HCEC 1CT (cell line): Measurements from ENCODE around the gene DRICH1.
"Not testable (repeated sequence)": the region's sequence is repeated elsewhere in the genome, so short reads cannot be mapped to it uniquely, and the experiment has no call there.

Experiments
- DNase-seq: peaks from one replicate; pipeline ENCODE4 v3.0.0-alpha.2; 2017

Gene DRICH1

DNA sequence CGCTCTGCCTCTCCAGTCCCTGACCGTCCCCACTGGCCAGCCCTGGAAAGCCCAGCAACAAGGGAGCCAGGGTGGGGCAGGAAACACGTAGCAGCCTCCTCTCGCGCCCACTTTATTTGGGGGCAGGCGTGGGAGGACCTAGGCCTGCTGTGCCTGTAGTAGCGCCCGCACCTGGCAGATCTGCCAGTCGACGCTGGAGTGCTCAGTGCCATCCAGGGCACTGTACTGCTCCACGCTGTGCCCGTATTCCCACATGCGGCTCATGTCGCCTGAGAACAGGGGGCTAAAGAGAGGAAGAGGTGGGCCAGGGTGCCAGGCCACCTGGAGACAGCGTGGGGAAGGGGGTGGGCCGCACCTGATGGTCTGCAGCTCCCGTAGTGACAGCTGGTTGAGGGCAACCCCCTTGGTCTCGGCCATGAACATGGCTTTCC lies 17.0 kb upstream of the DRICH1 start:
- DNase-seq, result no peak

DNA sequence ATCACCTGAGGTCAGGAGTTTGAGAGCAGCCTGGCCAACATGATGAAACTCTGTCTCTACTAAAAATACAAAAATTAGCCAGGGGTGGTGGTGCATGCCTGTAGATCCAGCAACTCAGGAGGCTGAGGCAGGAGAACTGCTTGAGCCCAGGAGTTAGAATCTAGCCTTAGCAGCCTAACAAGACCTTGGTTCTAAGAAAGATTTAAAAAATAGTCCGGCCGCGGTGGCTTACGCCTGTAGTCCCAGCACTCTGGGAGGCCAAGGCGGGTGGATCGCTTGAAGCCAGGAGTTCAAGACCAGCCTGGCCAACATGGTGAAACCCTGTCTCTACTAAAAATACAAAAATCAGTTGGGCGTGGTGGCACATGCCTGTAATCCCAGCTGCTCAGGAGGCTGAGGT lies 14.4 kb upstream of the DRICH1 start:
- not testable (repeated sequence) for DNase-seq

DNA sequence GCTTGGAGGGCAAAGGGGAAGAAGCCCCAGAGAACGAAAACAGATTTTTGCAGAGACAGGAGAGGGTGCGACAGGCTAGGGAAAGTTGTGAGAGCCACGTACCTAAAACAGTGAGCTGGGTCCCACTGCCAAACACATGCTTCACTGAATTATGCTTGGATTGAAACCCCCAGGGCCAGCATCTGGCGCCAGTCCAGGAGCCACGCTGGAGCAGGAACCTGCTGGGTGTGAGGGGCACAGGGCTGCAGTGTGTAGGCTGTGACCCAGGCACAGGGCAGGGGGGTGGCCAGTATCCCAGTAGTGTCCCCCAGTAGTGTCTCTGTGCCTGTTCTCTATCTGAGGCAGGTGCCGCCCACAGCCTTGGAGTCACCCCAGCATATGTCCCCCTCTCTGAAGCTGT lies 8.1 kb upstream of the DRICH1 start:
- not testable (repeated sequence) for DNase-seq

DNA sequence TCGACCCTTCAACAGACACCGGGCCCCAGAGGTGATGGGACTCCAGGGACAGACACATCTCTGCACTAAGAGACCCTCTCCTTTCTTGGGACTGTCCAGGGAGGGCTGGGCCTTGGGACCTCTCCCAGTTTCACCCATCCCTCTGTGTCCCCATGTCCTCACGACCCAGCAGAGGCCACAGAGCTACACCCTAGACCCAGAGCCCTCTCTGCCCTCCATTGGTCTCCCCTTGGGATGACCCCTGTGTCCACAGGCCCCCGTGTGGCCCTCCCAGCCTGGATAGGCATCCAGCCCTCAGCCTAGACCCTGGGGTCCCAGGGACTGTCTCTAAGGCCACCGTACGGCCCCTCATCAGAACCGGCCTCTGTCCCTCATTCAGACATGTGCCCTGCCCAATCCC lies 7.5 kb upstream of the DRICH1 start:
- DNase-seq, result no peak

DNA sequence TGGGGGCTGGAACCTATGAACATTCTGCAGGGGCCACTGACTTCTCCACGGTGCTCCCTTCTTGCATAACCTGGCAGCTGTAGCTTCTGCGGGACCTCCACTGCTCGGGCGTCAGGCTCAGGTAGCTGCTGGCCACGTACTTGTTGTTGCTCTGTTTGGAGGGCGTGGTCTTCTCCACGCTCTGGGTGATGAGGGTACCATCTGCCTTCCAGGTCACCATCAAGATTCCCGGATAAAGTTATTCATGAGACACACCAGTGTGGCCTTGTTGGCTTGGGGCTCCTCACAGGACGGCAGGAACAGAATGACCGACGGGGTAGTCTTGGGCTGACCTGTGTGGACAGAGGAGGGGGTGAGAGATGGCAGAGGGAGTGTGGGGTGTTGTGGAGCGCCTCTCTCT lies 6.5 kb upstream of the DRICH1 start:
- DNase-seq, result no peak

DNA sequence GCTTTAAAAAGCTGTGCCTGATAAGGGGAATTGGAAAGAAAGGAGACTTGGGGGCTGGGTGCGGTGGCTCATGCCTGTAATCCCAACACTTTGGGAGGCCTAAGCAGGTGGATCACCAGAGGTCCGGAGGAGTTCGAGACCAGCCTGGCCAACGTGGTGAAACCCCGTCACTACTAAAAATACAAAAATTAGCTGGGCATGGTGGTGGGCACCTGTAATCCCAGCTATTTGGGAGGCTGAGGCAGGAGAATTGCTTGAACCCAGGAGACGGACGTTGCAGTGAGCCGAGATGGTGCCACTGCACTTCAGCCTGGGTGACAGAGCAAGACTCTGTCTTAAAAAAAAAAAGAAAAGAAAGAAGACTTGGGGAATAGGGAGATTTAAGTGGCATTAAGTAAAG lies 3.2 kb upstream of the DRICH1 start:
- not testable (repeated sequence) for DNase-seq

DNA sequence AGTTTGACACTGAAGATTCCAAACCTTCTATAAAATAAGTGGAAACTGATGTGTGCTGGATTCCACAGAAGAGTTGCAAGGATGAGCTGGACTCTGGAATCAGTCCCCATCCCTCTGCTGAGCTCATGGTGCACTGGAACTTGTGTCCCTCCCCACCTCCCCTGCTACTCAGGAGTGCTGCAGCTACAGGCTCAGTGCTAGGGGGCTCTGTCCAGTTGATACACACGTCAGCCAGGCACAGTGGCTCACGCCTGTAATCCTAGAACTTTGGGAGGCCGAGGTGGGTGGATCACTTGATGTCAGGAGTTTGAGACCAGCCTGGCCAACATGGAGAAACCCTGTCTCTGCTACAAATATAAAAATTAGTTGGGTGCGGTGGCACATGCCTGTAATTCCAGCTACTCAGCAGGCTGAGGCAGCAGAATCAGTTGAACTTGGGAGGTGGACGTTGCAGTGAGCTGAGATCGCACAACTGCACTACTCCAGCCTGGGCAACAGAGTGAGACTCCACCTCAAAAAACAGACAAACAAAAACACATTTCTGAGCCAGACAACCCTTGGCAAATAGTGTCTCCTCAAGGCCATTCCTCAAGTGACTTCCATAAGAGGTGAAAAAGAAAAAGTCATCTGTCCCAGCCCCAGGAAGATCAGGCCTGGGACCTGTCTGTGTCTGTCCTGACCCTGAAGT lies 3.9 kb downstream of the DRICH1 start:
- DNase-seq, result not testable (repeated sequence)

DNA sequence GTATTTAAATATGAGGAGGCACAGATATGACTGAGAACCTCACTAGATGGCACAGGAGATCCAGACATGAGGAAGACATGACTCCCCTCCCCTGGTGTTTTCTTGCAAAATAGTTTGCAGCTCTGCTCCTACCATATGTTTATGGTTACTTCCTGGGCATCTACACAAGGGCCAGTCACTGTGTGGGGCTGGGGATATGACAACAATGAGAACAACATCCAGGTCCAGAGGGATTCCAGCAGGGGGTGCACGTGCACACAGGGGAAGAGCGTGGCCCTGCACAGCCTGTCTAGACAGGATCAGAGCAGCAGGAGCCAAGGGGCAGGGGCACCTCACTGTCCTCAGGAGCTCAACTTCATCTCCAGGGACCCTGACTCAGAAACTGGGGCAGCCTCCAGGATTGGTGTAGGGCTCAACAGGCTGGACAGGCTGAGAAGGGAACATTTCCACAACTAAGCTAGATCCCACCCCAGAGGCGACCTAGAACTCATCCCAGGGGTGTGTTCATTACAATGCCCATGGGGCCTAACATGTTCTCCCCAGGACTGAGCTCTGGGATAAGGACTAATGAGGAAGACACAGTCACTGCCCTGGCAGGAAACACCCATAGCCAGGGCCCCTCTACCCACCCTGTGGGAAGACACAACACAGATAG lies 4.6 kb downstream of the DRICH1 start:
- peak; percentile 21 for DNase-seq

DNA sequence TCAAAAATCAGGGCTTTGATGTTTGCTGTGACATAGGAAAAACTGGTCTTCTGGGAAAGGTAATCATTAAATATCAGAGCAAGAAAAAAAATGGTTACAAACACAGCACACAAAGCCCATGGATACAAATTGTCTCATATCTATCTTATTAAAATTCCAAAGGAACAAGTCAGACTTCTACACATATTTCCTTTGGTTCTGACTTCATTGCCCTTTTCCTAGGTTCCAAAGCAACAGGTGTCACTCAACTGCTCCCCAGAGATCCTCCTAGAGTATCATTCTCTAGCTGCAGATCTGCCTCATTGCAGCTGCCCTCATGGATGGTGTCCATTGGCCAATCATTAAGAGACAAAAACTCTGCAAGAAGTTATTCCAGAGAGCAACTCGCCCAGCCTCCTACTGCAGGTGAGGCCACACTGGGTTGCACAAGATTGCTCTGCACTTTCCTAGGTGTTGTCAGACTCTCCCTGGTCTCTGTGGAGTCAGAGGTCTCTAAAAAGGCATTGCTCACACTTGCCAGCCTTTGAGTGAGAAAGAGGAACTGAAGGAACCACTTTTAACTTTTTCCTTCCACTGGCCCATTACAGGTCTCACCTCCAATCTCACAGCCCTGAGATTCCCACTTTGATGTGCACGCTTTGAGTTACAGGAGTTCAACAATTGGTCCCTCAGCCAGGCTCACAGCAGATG lies 5.7 kb downstream of the DRICH1 start:
- no peak for DNase-seq

DNA sequence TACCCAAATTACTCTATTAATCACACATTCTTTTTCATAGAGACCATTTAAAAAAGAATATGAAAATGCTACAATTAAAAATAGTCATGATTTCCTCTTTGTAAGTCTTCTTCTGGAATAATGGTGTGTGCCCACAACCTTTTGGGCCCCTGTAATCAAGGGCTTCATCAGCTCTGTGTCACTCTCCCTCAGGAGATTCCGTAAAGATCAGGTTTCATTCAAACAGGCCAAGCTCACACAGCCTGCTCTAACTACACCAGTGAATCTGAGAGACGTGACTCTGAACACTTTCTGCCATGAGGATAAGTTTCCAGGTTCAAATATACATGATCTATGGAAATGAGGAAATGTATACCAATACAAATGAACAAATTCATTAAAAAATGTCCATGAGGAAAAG lies 9.5 kb downstream of the DRICH1 start:
- no peak for DNase-seq

DNA sequence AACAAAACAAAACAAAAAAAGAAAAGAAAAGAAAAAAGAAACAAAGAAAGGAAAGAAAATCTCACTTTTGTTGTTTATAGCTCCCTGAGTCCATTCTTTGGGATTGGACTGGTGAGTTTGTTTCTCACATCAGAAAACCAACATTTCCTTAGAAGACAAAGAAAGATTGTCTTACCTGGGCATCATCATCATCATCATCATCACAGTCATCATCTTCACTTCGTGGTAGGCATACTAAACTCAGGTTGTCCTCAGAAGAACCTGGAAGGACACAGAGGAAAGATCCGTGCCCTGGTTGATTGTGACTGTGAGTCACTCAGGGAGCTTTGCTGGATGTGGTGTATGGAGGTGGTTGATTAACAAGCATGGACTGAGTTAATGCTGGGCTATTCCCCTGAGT lies 10.2 kb downstream of the DRICH1 start:
- DNase-seq, result not testable (repeated sequence)

DNA sequence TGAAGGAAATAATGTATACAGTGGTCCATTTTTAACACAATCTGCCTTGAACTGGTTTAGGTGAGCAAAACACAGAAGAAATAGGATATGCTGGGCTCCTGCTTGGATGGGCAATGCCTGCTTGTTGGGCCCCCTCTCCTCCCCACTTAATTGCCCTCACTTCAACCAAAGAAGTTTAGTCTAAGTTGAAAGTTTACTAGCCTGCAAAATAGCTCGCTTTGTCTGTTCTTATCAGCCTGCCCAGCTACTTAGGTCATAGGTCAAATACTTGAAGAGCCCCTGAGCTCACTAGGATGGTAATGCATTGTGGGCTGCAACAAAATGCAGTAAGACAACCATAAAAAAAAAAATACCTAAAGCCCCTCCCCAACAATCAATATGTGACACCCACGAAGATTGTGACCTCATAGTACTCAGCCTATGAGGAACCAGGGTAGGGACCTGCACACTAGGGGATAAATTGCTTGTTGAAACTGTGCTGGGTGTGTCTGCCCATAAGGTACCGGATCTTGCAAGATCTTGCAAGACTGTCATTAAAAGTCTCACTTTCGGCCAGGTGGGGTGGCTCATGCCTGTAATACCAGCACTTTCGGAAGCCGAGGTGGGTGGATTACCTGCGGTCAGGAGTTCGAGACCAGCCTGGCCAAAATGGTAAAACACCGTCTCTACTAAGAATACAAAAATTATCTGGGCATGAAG lies 10.9 kb downstream of the DRICH1 start:
- DNase-seq, result no peak

DNA sequence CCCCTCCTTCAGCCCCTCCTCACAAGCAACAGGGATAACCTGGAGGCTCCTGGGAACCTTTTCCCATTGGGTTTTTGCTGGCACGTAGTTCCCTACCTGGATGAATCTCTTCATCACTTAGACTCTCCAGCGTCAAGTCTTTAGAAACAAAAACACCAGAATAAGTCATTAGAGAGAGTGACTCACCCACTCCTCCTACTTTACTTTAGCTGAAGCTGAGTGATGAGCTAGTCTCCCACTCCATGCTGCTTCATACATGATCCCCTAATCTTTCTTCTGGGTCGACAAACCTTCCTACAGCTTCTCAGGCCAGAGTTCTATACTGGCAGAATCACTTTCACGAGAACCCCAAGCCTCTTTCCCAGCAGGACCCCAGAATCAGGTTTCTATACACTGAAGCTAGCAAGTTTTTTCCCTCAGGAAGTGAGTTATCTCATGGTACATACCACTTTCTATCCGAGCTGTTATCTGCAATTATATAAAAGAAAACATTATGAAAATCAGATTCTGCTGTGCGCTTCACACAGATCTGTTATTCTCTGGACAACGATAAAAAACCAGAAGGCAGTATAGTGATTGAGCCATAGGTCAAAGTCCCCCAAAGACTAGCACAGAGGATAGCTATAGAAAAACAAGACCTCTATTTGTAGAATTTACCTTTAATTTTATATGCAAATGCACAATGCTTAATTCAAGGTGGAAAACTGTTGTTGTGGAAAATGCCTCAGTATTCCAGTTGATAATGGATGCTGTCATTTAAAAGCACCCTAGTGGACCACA lies 18.7 kb downstream of the DRICH1 start:
- no peak for DNase-seq

DNA sequence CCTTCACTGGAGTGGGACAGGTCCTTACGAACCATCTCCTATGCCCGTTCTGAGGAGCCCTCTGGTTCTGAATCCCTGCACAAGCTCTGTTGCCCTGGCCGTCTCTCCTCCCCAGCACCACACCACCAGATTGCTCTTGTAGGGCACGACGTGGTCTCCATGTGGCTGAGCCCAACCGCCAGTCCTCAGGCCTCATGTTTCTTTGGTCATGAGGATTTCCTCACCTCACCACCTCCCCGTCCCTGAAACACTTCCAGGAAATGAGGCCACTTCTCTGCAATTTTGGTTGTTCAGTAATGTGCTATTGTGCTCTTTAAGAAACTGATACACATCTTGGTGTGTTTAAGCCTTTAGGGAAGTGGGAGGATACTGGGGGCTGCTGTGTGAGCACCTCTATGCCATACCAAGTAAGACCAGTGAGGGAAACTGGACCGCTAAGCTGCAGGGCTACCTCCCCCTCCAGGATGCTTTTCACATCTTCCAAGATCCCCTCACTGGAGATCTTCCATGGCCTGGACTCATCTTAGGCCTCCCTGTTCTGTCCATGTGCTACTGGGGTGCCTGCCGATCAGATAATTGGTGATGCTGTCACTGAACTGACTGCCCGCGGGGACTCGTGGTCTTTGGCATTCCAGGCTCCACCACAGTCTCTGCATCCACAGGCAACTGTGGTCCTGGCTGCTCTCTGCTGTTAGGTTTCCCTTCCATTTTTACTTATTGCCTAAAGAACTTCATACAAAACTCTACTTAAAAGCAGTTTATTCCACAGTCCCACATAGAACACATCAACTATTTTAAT lies 21.9 kb downstream of the DRICH1 start:
- no peak for DNase-seq

DNA sequence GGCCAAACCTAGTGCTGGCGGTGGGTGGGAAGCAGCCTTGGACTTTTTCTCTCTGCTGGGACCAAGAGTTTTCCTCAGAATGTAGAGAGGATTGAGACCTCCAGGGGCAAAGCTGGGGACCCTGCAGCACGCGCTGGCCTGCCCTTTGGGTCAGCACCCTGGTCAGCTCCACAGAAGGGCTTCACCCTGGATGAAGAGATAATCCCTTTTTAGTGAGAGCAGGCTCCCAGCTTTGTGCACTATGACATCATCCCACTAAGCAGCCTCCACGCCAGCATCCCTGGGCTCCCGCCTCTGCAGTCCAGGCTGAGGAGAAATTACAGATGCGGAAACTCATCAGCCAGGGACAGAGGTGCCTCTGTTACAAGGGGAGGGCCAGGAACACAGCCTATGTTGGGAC lies 23.5 kb downstream of the DRICH1 start:
- DNase-seq, result peak; percentile 6

DNA sequence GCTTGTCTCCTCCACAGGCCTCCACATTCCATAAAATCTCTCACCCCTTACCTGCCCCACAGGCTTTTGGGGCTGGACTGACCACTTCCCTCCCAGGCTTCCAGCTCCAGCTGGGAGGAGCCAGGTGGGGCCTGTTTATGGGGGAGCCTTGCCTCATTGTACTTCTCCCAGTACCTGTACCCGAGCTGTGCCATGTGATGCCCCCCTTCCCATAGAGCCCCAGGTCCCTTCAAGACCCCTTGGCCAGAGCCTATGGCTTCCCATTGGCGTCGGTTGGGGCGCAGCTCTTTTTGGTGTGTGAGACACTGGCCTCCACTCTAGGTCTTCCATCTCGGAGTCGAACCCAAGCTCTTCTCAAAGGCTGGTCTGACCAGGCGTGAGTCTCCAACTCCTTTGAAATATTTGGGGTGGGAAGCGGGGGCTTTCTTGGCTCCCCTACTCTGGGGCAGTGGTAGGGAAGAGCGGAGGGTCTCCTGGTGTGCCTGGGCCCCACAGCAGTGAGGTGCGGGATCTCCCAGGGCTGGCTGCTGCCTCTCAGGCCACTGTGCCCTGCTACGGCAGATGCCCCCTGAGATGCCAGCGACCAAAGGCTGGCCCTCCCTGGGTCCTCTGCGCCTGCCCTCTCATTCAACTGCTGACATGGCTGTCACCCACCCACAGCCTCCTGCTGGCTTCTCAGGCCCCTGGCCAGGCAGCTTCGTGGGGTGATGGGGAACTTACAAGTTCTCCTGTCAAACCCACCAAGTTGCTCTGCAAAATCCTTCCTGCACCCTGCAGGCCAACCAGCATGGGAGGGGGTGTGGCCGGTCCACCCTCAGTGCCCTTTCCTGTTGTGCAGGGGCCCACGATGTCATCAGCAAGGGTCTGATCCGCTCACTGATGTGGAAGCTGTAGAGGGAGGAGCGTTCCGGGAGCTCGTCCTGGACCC lies 25.7 kb downstream of the DRICH1 start:
- DNase-seq, result no peak

DNA sequence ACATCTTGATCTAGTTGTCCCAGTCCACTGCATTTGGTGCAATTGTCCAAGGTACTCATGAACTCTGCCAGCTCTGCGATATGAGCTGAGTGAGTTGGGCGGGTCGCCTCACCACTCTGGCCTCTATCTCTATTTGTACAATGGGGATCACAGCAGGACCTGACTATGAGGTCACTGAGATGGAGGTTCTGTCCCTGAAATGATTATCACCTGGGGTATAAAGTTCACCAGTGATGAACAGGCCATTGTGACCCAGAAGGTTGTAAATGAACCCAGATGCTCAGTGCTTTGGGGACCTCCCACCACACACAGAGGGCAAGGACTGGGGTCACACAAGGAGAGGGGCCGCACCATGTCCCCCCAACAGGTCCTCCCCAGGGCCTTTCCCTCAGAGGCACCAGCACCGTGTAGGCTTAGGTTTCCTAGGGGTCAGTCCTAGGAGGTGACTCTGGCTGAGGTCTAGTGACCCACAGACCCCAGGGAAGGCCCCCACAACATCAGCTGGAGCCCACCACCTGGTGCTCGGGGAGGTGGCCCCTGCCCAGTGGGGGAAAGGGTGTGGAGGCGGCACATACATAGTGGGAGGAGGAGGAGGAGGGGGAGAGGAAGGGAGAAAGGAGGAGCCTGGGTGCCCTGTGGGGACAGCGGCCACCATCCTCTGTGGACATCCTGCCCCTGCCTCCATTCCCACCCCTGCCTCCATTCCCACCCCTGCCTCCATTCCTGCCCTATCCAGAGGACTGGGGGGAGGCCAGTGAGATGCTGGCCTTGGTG lies 27.0 kb downstream of the DRICH1 start:
- no peak for DNase-seq

DNA sequence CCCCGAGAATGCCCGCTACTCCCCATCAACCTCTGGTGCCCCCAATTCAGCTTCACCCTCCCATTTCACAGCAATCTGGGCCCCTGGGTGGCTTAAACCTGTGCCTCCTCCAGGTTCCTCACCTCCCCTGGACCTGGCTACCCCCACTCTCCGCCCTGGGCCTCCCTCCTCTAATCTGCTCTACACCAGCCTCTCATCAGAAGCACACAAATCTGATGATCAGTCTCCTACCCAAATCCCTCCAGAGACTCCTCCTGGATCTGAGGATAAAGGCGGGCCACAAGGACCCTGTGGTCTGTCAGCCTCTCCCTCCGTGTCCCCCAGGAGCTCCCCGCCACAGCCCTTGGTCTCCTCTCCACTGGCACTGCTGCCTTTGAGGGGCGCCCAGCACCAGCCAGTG lies 28.9 kb downstream of the DRICH1 start:
- no peak for DNase-seq

DNA sequence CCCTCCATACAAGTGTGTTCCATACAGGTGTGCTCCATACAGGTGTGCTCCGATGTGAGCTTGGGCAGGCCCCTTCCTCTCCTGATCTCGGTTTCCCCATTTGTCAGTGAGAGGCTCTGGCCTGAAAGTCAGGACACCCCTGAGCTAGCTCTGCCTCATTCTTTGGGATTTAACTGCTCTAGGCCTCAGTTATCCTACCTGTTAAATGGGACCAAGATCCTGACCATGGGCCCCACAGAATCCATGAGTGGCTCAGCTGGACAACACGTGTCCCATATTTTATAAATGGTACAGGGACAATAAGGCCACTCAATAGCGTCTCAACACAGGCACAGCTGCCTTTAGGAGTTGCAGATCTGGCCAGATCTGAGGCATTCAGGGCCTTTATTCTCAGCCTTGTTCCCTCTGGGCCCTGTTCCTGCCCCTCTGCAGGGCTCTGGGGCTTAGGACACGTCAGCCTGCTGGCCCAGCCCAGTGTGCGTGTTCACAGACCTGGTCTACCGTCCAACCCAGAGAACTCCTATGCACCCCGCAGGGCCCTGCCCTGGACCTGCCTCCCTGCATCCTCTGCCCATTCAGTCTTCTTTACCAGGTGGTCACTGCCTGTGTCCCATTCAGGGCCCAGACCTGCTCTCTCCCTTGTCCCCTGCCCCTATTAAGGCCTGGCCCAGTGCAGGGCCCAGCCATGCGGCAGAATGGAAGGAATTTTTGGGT lies 33.2 kb downstream of the DRICH1 start:
- DNase-seq, result no peak
